Stimulated activated naive B cell treated with anti-CD40 and anti-IgM and Interleukin-4, amounts not matched to agents 10 μg/mL and 1 μg/mL and 100 μg/mL, for 72 hours (primary cell): ENCODE data around the gene IKZF3.
"Not testable (repeated sequence)": the region's sequence is repeated elsewhere in the genome, so short reads cannot be mapped to it uniquely, and the experiment has no call there.

Experiments used
- ATAC-seq, 2 donors: fragments of 150-1000 bp; cut with Tn5 transposase; replicated peaks; 2 replicates each; pipeline ENCODE4 v1.10.0; 2021; ENCODE audit warnings: moderate library complexity in 1 of 2
- DNase-seq: peaks from one replicate; pipeline ENCODE4 v3.0.0; 2021
- H3K27ac Mint-ChIP-seq: one replicate; pipeline ENCODE4 v1.8.0; 2022; ENCODE audit warnings: mild to moderate bottlenecking, mixed read lengths
- H3K27me3 Mint-ChIP-seq, 2 donors: one replicate each; pipeline ENCODE4 v1.8.0; 2022; ENCODE audit warnings: mixed read lengths in 2 of 2
- H3K36me3 Mint-ChIP-seq, 2 donors: one replicate each; pipeline ENCODE4 v1.8.0; 2022; ENCODE audit warnings: mixed read lengths in 2 of 2, mild to moderate bottlenecking in 1 of 2
- H3K4me1 Mint-ChIP-seq, 2 donors: one replicate each; pipeline ENCODE4 v1.8.0; 2022; ENCODE audit warnings: mixed read lengths in 2 of 2, mild to moderate bottlenecking in 1 of 2
- H3K4me3 Mint-ChIP-seq, 2 donors: one replicate each; pipeline ENCODE4 v1.8.0; 2022; ENCODE audit warnings: mild to moderate bottlenecking in 2 of 2, mixed read lengths in 2 of 2, moderate library complexity in 1 of 2
- H3K9me3 Mint-ChIP-seq, 2 donors: one replicate each; pipeline ENCODE4 v1.8.0; 2022; ENCODE audit warnings: mixed read lengths in 2 of 2, mild to moderate bottlenecking in 1 of 2

IKZF3 gene

DNA sequence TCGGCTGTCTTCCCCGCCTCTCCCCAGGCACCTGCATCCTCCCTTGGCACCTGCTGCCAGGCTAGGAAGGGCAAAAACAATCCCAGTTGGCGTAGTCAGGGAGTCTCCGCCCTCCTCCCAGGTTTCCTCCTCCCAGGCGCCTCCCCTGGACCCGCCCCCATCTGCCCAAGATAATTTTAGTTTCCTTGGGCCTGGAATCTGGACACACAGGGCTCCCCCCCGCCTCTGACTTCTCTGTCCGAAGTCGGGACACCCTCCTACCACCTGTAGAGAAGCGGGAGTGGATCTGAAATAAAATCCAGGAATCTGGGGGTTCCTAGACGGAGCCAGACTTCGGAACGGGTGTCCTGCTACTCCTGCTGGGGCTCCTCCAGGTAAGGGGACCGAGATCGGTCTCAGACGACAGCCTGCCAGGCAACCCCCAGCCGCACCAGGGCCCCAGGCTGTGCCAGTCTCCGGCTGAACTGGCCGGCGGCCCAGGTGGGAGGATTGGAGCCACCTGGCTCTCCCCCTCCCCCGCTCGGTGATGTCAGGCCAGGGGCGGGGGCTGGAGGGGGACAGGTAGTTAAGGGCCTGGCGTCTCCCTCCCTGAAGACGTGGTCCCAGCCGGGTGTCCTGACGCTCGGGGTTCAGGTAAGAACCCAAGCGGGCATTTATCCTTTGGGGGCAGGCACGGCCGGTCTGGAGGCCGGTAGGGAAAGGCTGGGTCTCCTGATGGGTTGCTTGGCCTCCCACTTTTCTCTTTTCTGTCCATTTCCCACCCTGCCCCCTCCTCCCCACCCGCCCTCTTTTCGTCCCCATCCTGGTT lies 126.1 kb downstream of the IKZF3 start, which contains the start of gene GRB7:
GRB7 (plus strand) TSS at position 179 of the 808 bp plus-strand sequence. CDS start 4,364 bp downstream, outside the sequence.
- peaks cover 27 to 39% of the 10 kb centered on the region in 2 donors for H3K4me1 Mint-ChIP-seq
- peak within 1 kb of the TSS; percentile 78 to 92 for H3K4me3 Mint-ChIP-seq
- peaks cover 0 to 2% of the 10 kb centered on the region in 2 donors for H3K36me3 Mint-ChIP-seq
- DNase-seq (no peak), ATAC-seq (peak; percentile 43 to 49)
- H3K27ac Mint-ChIP-seq: peak within 1 kb of the TSS; percentile 92
- H3K27me3 Mint-ChIP-seq: peaks cover 51 to 52% of the 10 kb centered on the region in 2 donors
- no peaks in the 10 kb centered on the region for H3K9me3 Mint-ChIP-seq

DNA sequence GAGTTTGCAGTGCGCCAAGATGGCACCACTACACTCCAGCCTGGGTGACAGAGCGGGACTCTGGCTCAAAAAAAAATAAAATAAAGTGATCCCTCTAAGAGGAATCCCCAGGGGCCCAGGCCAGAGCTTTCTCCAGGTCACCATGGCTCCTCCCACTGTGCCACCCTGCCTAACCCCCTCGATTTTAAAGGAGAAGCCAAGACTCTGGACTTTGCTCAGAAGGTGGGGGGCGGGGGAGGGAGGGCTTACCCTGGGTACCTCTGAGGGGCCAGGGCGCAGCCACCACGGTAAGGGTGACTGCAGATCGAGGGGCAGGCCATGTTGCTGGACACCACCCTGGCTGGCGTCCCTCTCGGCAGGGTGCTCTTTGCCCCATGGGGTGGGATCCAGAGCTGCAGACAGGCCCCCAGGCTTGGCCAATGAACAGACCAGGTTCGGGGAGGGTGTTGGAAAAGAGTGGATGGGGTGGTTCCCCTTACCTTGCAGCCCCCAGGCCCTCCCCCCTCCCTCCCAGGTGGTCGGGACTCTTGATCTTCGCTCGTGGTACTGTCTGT lies 126.8 kb downstream of the IKZF3 start:
- Mint-ChIP-seq H3K36me3 (peaks cover 0 to 2% of the 10 kb centered on the region in 2 donors), H3K9me3 (no peaks in the 10 kb centered on the region), H3K4me3 (peak overlapping the region; percentile 76 to 78), H3K27me3 (peaks cover 46 to 52% of the 10 kb centered on the region in 2 donors), H3K4me1 (peaks cover 27 to 39% of the 10 kb centered on the region in 2 donors), H3K27ac (no peak overlapping the region)
- no peak for ATAC-seq
- no peak for DNase-seq

DNA sequence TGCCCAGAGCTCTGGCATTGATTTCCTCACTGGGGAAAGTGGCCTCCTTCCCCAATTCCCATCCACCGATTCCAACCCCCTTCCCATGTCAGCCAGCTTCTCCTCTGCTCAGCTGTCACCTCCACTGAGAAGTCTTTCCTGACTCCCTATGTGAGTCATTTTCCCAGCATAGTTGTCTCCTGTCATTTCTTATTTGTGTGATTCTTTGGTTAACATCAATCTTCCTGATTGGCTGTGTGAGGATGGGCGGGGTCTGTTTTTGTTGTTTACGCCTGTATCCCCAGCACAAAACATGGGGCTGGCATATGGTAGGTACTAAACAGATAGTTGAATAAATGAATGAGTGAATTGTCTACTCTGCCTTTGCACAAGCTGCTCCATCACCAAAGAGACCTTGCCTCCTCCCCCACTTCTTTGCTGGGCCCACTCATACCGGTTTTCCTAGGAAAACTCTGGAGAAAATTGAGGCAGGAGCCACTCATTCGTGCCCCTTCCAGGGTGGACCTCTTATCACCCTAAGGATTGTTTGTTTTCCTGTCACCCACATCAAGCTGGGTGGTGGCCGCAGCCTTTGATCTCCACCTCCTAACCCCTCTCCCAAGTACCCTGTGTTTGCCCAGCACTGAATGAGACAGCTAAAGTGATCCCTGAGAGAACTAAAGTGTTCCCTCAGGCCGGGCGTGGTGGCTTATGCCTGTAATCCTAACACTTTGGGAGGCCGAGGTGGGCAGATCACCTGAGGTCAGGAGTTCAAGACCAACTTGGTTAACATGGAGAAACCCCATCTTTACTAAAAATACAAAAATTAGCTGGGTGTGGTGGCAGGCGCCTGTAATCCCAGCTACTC lies 127.6 kb downstream of the IKZF3 start:
- Mint-ChIP-seq H3K4me3 (no peak overlapping the region), H3K36me3 (peaks cover 0 to 2% of the 10 kb centered on the region in 2 donors), H3K4me1 (peaks cover 27 to 39% of the 10 kb centered on the region in 2 donors), H3K27ac (no peak overlapping the region), H3K27me3 (peaks cover 44 to 52% of the 10 kb centered on the region in 2 donors), H3K9me3 (no peaks in the 10 kb centered on the region)
- no peak for DNase-seq
- no peak for ATAC-seq

DNA sequence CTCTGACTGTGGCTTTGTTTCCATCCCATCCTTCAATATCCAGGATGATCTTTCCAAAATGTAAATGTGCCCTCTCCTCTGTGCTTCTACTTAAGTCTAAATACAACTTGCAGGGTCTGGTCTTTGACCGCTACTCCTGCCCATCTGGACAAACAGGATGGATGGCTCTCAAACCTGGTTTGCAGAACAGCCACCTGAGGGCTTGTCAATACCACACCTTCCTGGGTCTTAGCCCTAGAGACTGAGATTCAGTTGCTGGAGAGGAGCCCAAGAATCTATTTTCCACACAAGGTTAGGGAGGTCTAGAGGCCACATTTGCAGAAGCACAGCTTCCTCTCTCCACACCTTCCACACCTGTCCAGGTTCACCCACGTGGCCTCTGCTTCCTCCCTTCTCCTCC lies 128.2 kb downstream of the IKZF3 start:
- ATAC-seq: no peak
- H3K4me3 Mint-ChIP-seq: no peak overlapping the region

DNA sequence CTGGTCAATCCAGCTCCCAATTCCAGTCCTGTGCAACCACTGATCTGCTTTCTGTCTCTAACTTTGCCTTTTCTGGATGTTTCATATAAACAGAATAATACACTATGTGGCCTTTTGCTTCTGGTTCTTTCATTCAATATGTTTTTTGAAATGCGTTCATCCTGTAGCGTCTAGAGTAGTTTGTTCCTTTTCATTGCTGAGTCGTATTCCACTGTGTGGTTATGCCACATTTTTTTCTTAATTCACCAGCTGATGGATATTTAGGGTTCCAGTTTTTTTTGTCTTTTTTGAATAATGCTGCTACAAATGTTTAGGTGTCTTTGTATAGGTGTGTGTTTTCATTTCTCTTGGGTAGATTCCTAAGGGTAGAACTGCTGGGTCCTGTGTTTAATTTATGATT lies 131.5 kb downstream of the IKZF3 start:
- Mint-ChIP-seq H3K4me1 (peaks cover 20 to 31% of the 10 kb centered on the region in 2 donors), H3K4me3 (no peak overlapping the region), H3K27ac (no peak overlapping the region), H3K27me3 (peaks cover 14 to 16% of the 10 kb centered on the region in 2 donors), H3K36me3 (peaks cover 13 to 18% of the 10 kb centered on the region in 2 donors), H3K9me3 (no peaks in the 10 kb centered on the region)
- ATAC-seq: no peak
- no peak for DNase-seq

More for the DNA sequence above, 128.2 kb downstream of the IKZF3 start:
- DNase-seq: no peak
- H3K27ac Mint-ChIP-seq: peak overlapping the region; percentile 33
- H3K4me1 Mint-ChIP-seq: peaks cover 26 to 38% of the 10 kb centered on the region in 2 donors
- peaks cover 38 to 48% of the 10 kb centered on the region in 2 donors for H3K27me3 Mint-ChIP-seq
- peaks cover 0 to 2% of the 10 kb centered on the region in 2 donors for H3K36me3 Mint-ChIP-seq
- H3K9me3 Mint-ChIP-seq: no peaks in the 10 kb centered on the region

DNA sequence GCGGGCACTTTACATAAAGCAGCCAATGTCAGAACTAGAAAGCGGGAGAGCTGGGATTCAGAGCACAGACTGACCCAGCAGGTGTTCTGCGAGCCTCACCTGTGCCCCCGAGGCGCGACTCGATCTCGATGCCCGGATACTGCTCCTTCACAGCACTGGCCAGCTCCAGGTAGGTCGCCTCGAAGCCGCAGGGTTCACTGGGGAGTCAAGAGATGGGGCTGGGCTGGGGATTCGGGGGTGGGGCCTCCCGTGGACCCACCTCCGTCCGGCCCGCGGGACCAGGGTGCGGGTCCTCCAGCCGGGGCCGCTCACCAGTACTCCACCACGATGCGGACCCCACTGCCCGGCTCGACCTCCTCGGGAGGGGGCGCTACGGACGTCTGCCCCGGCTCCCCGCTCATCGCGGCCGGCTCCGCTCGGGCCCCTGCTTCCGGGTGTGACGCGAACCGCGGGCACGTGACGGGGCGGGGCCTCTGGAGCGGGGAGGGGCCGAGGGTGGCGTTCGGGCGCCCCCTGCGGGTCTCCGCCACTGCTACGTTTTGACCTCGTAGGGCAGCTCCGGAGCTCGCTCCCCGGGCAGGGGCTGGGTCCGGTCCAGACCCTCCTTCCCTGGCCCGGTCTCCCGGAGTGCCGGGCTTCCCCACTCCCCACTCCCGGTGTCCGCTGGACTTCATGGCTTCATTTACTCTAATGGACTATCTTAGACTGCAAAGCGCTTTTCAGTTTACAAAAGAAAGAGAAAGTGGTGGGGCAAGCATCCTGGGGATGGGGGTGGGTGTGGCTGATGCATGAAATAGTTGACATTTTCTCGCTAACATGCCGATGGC lies 133.8 kb downstream of the IKZF3 start, which contains the start of gene MIEN1:
MIEN1 (minus strand) TSS at position 438 of the 827 bp plus-strand sequence; CDS start at position 401, 37 bp downstream.
- H3K4me3 Mint-ChIP-seq: peak within 1 kb of the TSS; percentile 87 to 94
- H3K36me3 Mint-ChIP-seq: peaks cover 30 to 36% of the 10 kb centered on the region in 2 donors
- peaks cover 26 to 46% of the 10 kb centered on the region in 2 donors for H3K4me1 Mint-ChIP-seq
- peak within 1 kb of the TSS; percentile 89 for H3K27ac Mint-ChIP-seq
- H3K9me3 Mint-ChIP-seq: no peaks in the 10 kb centered on the region
- H3K27me3 Mint-ChIP-seq: no peaks in the 10 kb centered on the region
- ATAC-seq (peak; percentile 93 to 97), DNase-seq (peak; percentile 91)

DNA sequence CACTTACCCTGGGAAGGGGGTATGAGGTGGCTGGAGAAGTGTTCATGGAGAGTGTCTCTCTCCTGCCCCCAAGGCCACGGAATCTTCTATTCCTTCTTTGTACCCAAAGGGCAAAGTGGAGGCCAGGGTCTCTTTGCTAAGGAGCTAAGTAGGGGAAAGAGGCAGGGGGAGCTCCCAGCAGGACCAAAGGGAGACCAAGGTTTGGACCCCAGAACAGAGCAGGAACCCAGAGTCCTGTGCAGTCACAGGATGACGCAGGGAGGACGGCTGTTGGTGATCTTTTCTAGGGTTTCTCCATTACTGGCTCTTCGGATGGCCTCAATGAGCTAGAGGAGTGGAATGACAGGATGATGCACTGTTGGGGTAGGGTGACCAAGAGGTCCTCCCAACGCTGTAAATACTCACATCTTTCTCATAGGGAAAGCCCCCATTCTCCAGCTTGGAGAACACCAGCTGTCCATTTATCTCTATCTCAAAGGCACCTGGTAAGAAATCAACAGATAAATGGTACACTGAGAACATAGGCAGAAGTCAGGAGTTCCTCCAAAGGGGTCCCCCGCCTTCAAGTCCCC lies 134.7 kb downstream of the IKZF3 start:
- Mint-ChIP-seq H3K4me1 (peaks cover 26 to 46% of the 10 kb centered on the region in 2 donors), H3K27ac (peak overlapping the region; percentile 89), H3K27me3 (no peaks in the 10 kb centered on the region), H3K36me3 (peaks cover 35 to 41% of the 10 kb centered on the region in 2 donors), H3K4me3 (peak overlapping the region; percentile 87 to 94), H3K9me3 (no peaks in the 10 kb centered on the region)
- no peak for DNase-seq
- no peak for ATAC-seq

DNA sequence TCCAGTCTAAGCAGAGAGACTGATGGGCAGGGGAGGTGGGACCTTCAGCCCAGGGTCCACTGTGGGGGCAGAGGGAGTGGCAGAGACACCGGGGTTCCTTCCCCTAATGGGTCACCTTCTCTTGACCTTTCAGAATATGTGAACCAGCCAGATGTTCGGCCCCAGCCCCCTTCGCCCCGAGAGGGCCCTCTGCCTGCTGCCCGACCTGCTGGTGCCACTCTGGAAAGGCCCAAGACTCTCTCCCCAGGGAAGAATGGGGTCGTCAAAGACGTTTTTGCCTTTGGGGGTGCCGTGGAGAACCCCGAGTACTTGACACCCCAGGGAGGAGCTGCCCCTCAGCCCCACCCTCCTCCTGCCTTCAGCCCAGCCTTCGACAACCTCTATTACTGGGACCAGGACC lies 136.6 kb downstream of the IKZF3 start:
- Mint-ChIP-seq H3K36me3 (peaks cover 44 to 45% of the 10 kb centered on the region in 2 donors), H3K9me3 (no peaks in the 10 kb centered on the region), H3K4me3 (no peak overlapping the region), H3K27ac (no peak overlapping the region), H3K27me3 (no peaks in the 10 kb centered on the region), H3K4me1 (peaks cover 29 to 46% of the 10 kb centered on the region in 2 donors)
- no peak for DNase-seq
- ATAC-seq: no peak

DNA sequence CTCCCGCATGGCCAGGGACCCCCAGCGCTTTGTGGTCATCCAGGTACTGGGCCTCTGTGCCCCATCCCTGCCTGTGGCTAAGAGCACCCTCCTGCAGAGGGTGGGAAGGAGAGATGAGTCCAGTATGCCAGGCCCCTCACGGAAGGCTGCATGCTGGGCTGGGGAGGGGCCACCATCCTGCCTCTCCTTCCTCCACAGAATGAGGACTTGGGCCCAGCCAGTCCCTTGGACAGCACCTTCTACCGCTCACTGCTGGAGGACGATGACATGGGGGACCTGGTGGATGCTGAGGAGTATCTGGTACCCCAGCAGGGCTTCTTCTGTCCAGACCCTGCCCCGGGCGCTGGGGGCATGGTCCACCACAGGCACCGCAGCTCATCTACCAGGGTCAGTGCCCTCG lies 137.5 kb downstream of the IKZF3 start:
- H3K4me1 Mint-ChIP-seq: peaks cover 29 to 46% of the 10 kb centered on the region in 2 donors
- peak overlapping the region; percentile 52 for H3K27ac Mint-ChIP-seq
- DNase-seq (no peak), ATAC-seq (no peak)
- no peak overlapping the region for H3K4me3 Mint-ChIP-seq
- peaks cover 44 to 45% of the 10 kb centered on the region in 2 donors for H3K36me3 Mint-ChIP-seq
- no peaks in the 10 kb centered on the region for H3K9me3 Mint-ChIP-seq
- H3K27me3 Mint-ChIP-seq: no peaks in the 10 kb centered on the region

DNA sequence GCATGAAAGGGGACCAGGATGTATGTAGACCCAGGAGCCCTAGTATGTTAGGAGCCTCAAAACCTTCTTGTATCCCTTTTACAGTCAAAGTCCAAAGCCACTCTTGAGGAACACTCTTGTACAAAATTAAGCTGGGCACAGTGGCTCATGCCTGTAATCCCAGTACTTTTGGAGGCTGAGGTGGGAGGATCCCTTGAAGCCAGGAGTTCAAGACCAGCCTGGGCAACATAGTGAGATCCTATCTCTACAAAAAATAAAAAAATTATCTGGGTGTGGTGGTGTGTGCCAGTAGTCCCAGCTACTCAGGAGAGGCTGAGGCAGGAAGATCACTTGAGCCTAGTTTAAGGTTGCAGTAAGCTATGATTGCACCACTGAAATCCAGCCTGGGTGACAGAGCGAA lies 138.2 kb downstream of the IKZF3 start:
- not testable (repeated sequence) for H3K27ac Mint-ChIP-seq, H3K27me3 Mint-ChIP-seq, ATAC-seq, H3K4me3 Mint-ChIP-seq, DNase-seq, H3K9me3 Mint-ChIP-seq
- peaks cover 27 to 46% of the 10 kb centered on the region in 2 donors for H3K4me1 Mint-ChIP-seq
- H3K36me3 Mint-ChIP-seq: peaks cover 44 to 45% of the 10 kb centered on the region in 2 donors

DNA sequence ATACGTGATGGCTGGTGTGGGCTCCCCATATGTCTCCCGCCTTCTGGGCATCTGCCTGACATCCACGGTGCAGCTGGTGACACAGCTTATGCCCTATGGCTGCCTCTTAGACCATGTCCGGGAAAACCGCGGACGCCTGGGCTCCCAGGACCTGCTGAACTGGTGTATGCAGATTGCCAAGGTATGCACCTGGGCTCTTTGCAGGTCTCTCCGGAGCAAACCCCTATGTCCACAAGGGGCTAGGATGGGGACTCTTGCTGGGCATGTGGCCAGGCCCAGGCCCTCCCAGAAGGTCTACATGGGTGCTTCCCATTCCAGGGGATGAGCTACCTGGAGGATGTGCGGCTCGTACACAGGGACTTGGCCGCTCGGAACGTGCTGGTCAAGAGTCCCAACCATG lies 139.4 kb downstream of the IKZF3 start:
- Mint-ChIP-seq H3K9me3 (no peaks in the 10 kb centered on the region), H3K27me3 (no peaks in the 10 kb centered on the region), H3K4me3 (no peak overlapping the region), H3K4me1 (peaks cover 29 to 47% of the 10 kb centered on the region in 2 donors), H3K36me3 (peaks cover 41% of the 10 kb centered on the region in 2 donors), H3K27ac (no peak overlapping the region)
- ATAC-seq (no peak), DNase-seq (no peak)

DNA sequence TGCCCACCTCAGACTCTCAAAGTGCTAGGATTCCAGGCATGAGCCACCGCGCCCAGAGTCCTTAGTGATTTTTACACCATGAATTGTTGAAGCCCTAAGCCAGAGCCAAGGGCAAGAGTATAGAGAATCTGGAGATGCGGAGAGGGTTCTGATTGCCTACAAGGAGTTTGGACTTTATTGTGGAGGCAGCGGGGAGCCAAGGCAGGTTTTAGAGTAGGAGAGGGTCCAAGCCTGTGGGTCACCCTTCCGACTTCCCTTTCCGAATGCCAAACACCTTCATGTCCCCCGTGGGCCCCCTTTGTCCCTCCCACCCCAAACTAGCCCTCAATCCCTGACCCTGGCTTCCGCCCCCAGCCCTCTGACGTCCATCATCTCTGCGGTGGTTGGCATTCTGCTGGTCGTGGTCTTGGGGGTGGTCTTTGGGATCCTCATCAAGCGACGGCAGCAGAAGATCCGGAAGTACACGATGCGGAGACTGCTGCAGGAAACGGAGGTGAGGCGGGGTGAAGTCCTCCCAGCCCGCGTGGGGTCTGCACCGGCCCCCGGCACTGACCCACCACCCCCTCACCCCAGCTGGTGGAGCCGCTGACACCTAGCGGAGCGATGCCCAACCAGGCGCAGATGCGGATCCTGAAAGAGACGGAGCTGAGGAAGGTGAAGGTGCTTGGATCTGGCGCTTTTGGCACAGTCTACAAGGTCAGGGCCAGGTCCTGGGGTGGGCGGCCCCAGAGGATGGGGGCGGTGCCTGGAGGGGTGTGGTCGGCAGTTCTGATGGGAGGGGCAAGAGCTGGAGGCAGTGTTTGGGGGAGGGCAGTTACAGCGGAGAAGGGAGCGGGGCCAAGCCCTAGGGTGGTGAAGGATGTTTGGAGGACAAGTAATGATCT lies 140.9 kb downstream of the IKZF3 start:
- peaks cover 34% of the 10 kb centered on the region in 2 donors for H3K36me3 Mint-ChIP-seq
- H3K4me1 Mint-ChIP-seq: peaks cover 19 to 33% of the 10 kb centered on the region in 2 donors
- no peaks in the 10 kb centered on the region for H3K9me3 Mint-ChIP-seq
- no peak overlapping the region for H3K4me3 Mint-ChIP-seq
- no peak overlapping the region for H3K27ac Mint-ChIP-seq
- ATAC-seq (peak; percentile 59 to 69), DNase-seq (no peak)
- no peaks in the 10 kb centered on the region for H3K27me3 Mint-ChIP-seq
